GM12865 (cell line): ENCODE data around the gene RAP1GAP2.
"Not testable (repeated sequence)": the region's sequence is repeated elsewhere in the genome, so short reads cannot be mapped to it uniquely, and the experiment has no call there.

Experiments used
- DNase-seq: peaks from one replicate; pipeline ENCODE4 v3.0.0; 2010; ENCODE audit warnings: low read depth
- H3K4me3 ChIP-seq: 2 replicates; pipeline ENCODE4 v1.5.1; 2011; ENCODE audit warnings: mild to moderate bottlenecking, low read depth, low read length, control low read depth
- CTCF ChIP-seq: IDR thresholded peaks from 2 replicates; pipeline ENCODE4 v1.5.1; 2011; ENCODE audit warnings: low read length, control low read depth, low read depth, inconsistent platforms; ENCODE audit not compliant: insufficient read depth; ENCODE audit errors: missing control alignments

Gene RAP1GAP2

DNA sequence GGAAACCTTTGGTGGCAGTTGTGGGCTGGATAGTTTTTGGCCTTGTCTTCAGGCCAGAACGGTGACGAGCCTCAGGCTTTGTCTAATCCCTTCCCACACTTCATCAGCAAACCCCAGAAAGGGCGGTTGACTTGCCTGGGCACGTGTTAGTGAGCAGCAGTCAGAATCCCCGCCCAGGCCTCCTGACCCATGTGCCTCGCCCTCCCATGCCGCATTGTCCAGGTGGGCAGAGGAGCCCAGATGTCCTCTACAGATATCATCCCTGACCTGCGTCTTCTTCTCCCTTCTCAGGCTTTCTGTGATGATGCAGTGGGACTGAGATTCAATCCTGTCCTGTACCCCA, 184.6 kb downstream of the RAP1GAP2 start:
- H3K4me3 ChIP-seq = no peak overlapping the region
- no peak for TF ChIP-seq CTCF
- no peak for DNase-seq

GRCh38 chr17:2981325-2981724, 185.1 kb downstream of the RAP1GAP2 start:
- no peak for TF ChIP-seq CTCF
- no peak overlapping the region for H3K4me3 ChIP-seq
- no peak for DNase-seq

DNA sequence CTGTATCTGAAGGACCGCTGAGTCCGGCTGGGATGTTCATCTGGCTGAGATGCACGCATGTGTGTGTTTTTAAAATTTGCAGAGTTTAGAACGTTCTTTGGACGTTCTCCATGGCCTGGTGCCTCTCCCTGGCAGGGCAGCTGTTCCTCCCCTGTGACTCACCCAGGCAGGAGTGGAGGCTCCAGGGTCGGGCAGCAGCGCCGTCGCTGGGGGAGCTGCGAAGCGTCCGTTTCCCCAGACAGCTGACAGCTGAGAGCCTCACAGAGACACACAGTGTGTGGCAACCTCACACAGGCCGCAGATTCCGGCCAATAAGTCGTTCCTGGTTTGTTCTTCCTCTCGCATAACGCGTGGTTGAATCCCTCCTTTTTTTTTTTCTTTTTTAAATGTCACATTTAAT, 186.6 kb downstream of the RAP1GAP2 start:
- TF ChIP-seq CTCF = no peak
- no peak overlapping the region for H3K4me3 ChIP-seq
- no peak for DNase-seq

DNA sequence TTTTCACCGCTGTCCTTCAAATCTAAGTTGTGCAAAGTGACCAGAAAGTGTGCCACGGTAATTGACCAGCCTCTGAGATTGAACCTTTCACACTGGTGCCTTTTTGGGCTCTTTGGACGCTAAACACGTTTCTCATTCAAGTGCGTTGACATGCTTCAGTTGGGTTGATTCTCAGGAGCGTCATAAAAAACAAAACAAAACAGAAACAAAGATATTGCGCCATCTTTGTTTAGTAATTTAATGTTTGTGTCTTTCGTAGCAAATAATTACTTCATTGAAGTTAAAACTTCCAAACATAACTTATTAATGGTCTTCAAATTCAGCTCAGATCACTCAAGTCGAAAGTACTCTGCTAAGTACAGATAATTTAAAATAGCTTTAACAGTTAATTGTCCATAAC, 187.0 kb downstream of the RAP1GAP2 start:
- H3K4me3 ChIP-seq = no peak overlapping the region
- no peak for TF ChIP-seq CTCF
- DNase-seq = no peak

DNA sequence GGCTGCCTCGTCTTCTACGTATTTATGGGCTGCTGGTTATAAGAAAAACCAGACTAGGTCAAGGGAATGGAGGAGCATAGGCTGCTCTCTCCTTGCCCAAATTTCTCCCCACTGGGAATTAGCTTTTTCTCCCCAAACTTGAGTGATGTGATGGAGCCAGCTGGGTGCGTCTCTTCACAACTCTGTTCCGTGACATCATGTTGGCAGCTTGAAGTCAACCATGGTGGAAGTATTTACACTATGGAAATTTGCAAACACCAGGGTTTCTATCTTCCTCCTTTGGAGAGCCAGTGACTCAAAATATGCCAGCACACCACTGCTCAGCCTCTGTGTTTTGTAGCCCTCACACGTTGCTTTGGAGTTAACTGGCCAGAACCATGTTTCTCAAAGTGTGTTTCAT, 189.1 kb downstream of the RAP1GAP2 start:
- no peak overlapping the region for H3K4me3 ChIP-seq
- DNase-seq = no peak
- no peak for TF ChIP-seq CTCF

DNA sequence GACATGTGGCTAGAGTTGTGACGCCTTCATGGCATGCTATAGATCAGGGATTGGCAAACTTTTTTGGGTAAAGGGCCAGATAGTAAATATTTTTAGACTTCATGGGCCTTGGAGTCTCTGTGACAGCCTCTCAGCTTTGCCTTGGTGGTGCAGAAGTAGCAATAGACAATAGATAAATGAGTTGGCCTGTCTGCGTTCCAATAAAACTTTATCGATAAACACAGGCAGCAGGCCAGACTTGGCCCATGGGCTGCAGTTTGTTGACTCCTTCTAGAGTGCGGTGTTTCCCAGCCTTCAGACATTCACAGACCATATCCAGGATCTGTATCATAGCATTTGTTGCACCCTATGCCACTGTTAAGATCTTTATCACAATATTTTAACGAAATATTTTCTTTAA, 190.7 kb downstream of the RAP1GAP2 start:
- DNase-seq = no peak
- no peak overlapping the region for H3K4me3 ChIP-seq
- TF ChIP-seq CTCF = no peak

DNA sequence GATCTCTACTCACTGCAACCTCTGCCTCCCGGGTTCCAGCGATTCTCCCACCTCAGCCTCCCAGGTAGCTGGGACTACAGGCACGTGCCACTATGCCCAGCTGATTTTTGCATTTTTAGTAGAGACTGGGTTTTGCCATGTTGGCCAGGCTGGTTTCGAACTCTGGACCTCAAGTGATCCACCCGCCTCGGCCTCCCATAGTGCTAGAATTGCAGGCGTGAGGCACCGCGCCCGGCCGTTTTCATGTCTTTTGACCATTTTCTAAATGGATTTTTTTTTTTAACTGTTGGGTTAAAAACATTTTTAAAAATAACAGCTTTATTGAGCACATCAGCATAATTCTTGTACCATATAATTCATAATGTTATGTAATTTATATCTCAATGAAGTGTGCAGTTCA, 193.2 kb downstream of the RAP1GAP2 start:
- H3K4me3 ChIP-seq = not testable (repeated sequence)

DNA sequence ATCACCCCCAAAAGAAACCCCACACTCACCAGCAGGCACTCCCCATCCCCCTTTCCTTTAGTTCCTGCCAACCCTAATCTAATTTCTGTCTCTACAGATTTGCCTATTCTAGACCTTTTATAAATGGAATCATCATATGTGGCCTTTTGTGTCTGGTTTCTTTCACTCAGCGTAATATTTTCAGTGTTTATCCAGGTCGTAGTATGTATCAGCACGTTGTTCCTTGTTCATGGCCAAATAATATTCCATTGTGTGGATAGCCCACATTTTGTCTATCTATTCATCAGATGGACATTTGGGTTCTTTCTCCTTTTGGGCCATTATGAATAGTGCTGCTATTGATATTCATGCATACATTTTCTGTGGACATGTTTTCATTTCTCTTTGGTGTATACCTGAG, 193.6 kb downstream of the RAP1GAP2 start:
- DNase-seq = no peak
- no peak for TF ChIP-seq CTCF

More for the DNA sequence above, 193.2 kb downstream of the RAP1GAP2 start:
- DNase-seq = not testable (repeated sequence)

More for the DNA sequence above, 193.6 kb downstream of the RAP1GAP2 start:
- no peak overlapping the region for H3K4me3 ChIP-seq
